Suprapubic skin (tissue), 4 donors: ENCODE data around the gene TBC1D22A. TPM values are rescaled to one million over a fixed set of nuclear protein-coding genes. Genes with fewer than 3 reads are reported as not detected.
A peak's percentile ranks its signal among the peaks of the same experiment; 100 is the strongest.

Experiments
- DNase-seq, 2 donors: peaks; one replicate each; pipeline ENCODE4 v3.0.0-alpha.2; 2019; ENCODE audit warnings: low spot score in 2 of 2
- H3K27ac ChIP-seq: fragments of 200-600 bp; sonication (generic); one replicate; pipeline ENCODE4 v1.5.1; 2019
- H3K27me3 ChIP-seq: fragments of 200-600 bp; sonication (generic); one replicate; pipeline ENCODE4 v1.5.1; 2019
- H3K36me3 ChIP-seq: fragments of 200-600 bp; sonication (generic); one replicate; pipeline ENCODE4 v1.5.1; 2019
- H3K4me1 ChIP-seq: fragments of 200-600 bp; sonication (generic); one replicate; pipeline ENCODE4 v1.5.1; 2019
- H3K4me3 ChIP-seq: fragments of 200-600 bp; sonication (generic); one replicate; pipeline ENCODE4 v1.5.1; 2019; ENCODE audit warnings: mild to moderate bottlenecking
- H3K9me3 ChIP-seq: fragments of 200-600 bp; sonication (generic); one replicate; pipeline ENCODE4 v1.5.1; 2019
- EP300 ChIP-seq: sonication (generic); formaldehyde crosslinking; IDR thresholded peaks from one replicate; pipeline ENCODE4 v1.6.1; 2017; ENCODE audit warnings: antibody characterized with exemption
- POLR2A ChIP-seq, 2 donors: fragments of 450-650 bp; IDR thresholded peaks; one replicate each; pipeline ENCODE4 v1.6.1; 2017; ENCODE audit warnings: antibody characterized with exemption in 2 of 2, mild to moderate bottlenecking in 2 of 2, moderate library complexity in 2 of 2
- POLR2AphosphoS5 ChIP-seq, 3 donors: sonication (generic); formaldehyde crosslinking; IDR thresholded peaks; one replicate each; pipeline ENCODE4 v1.6.1; 2017; ENCODE audit warnings: antibody characterized with exemption in 3 of 3
- WGBS: methylation state at CpG from one replicate; pipeline ENCODE4 v1.1.5; 2018; 5-methylcytosine and 5-hydroxymethylcytosine counted together
- total RNA-seq, 4 donors: library from RNA; depleted of rRNA; stranded (reverse); fragments of >200 nt; gene quantifications; one replicate each; pipeline ENCODE4 v1.1.0, GENCODE V29; 2016
- TF ChIP-seq, protein P1 (sequence below), 2 donors: fragments of 200-600 bp in 1 of 2; fragments of 450-650 bp in 1 of 2; sonication (generic) in 1 of 2; IDR thresholded peaks; one replicate each; pipeline ENCODE4 v1.5.1; 2016 to 2019; ENCODE audit warnings: antibody characterized with exemption in 2 of 2, mild to moderate bottlenecking in 1 of 2, moderate library complexity in 1 of 2

TBC1D22A gene
- total RNA-seq, 4 donors from 2014 or later: 24.8 to 43.2 (median 35.4) TPM

DNA sequence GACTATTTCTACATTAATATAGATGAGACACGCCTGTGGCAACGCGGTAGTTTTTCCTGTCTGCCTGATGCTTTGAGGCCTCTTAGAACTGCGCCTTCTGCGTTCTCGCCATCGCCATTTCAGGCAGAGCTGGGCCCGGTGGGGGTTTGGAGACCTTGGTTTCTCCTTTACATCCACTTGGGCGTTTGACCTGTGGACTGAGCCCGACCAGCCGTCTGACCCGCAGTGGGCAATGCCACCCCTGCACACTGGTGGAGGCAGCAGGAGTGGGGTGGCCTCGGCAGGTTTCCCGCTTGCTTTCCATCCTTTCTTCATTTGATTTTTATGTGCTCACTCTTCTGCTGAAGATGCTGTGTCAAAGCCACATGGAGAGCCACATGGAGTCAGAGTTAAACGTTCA, 130.4 kb downstream of the TBC1D22A start:
- DNase-seq: no peak
- Histone ChIP-seq H3K9me3 (no peaks in the 10 kb centered on the region), H3K4me3 (no peak overlapping the region), H3K36me3 (peaks cover 17% of the 10 kb centered on the region), H3K27ac (no peak overlapping the region), H3K4me1 (peaks cover 13% of the 10 kb centered on the region), H3K27me3 (no peaks in the 10 kb centered on the region)
- TF ChIP-seq POLR2A (IDR thresholded peaks at IDR 0.05): no peak
- TF ChIP-seq EP300: no peak
- WGBS: 87% methylated on average over 15 of the region's 15 CpGs

DNA sequence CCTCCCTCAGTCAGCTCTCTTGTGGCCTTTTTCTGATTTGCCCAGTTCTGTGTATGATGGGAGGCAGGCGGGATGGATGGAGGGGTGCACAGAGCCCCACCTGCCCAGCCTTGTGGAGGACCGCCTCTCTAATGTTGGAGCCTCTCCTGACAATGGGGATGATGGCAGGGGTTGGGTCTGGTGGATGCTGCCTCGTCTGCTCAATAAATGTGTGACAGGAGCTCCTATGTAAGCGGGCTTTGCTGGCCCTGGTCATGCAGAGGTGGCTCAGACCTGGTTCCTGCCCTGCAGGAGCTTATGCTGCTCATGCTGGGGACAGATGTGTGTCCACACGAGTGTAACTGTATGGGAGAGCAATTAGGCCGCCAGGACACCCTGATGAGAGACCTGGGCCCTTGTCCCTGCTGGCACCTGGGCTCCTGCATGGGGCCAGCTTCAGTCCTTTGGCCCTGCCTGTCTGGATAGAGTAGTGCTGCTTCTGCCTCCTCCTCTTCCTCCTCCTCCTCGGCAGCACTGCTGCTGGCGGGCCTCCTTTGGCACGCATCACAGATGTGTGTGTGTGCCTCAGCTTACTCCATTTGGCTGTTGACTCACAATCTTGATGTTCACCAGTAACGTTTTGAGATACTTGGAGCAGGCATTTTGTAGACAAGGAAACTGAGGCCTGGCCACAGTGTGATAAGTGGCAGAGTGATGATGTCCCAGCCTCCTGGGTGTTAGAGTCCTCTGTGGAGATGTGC, 131.0 kb downstream of the TBC1D22A start:
- no peak overlapping the region for H3K4me3 ChIP-seq
- H3K36me3 ChIP-seq: peaks cover 17% of the 10 kb centered on the region
- H3K9me3 ChIP-seq: no peaks in the 10 kb centered on the region
- 86% methylated on average over 3 of the region's 10 CpGs for WGBS
- DNase-seq: peak in 1 of 2 donors; percentile 36
- TF ChIP-seq, protein P1, sequence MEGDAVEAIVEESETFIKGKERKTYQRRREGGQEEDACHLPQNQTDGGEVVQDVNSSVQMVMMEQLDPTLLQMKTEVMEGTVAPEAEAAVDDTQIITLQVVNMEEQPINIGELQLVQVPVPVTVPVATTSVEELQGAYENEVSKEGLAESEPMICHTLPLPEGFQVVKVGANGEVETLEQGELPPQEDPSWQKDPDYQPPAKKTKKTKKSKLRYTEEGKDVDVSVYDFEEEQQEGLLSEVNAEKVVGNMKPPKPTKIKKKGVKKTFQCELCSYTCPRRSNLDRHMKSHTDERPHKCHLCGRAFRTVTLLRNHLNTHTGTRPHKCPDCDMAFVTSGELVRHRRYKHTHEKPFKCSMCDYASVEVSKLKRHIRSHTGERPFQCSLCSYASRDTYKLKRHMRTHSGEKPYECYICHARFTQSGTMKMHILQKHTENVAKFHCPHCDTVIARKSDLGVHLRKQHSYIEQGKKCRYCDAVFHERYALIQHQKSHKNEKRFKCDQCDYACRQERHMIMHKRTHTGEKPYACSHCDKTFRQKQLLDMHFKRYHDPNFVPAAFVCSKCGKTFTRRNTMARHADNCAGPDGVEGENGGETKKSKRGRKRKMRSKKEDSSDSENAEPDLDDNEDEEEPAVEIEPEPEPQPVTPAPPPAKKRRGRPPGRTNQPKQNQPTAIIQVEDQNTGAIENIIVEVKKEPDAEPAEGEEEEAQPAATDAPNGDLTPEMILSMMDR (IDR thresholded peaks at IDR 0.05): no peak
- TF ChIP-seq EP300: no peak
- no peak for TF ChIP-seq POLR2AphosphoS5 (IDR thresholded peaks at IDR 0.05)
- no peak for TF ChIP-seq POLR2A (IDR thresholded peaks at IDR 0.05)
- H3K27ac ChIP-seq: no peak overlapping the region
- peaks cover 13% of the 10 kb centered on the region for H3K4me1 ChIP-seq
- no peaks in the 10 kb centered on the region for H3K27me3 ChIP-seq

GRCh38 chr22:46894081-46894671, 131.7 kb downstream of the TBC1D22A start:
- H3K4me1 ChIP-seq: peaks cover 13% of the 10 kb centered on the region
- no peaks in the 10 kb centered on the region for H3K27me3 ChIP-seq
- DNase-seq: peak in 1 of 2 donors; percentile 52
- H3K9me3 ChIP-seq: no peaks in the 10 kb centered on the region
- H3K27ac ChIP-seq: peak overlapping the region; percentile 43
- WGBS: 69% methylated on average over 12 of the region's 12 CpGs
- H3K4me3 ChIP-seq: no peak overlapping the region
- H3K36me3 ChIP-seq: peaks cover 17% of the 10 kb centered on the region
- TF ChIP-seq EP300: no peak
- TF ChIP-seq, protein P1 (IDR thresholded peaks at IDR 0.05): no peak

GRCh38 chr22:46894851-46895640, 132.6 kb downstream of the TBC1D22A start:
- Histone ChIP-seq H3K27me3 (no peaks in the 10 kb centered on the region), H3K36me3 (peaks cover 17% of the 10 kb centered on the region), H3K4me1 (peaks cover 13% of the 10 kb centered on the region), H3K27ac (peak overlapping the region; percentile 43), H3K9me3 (no peaks in the 10 kb centered on the region), H3K4me3 (no peak overlapping the region)
- TF ChIP-seq, protein P1 (IDR thresholded peaks at IDR 0.05): no peak
- TF ChIP-seq POLR2AphosphoS5 (IDR thresholded peaks at IDR 0.05) (no peak), POLR2A (IDR thresholded peaks at IDR 0.05) (no peak), EP300 (no peak)
- WGBS: 94% methylated on average over 15 of the region's 15 CpGs
- no peak for DNase-seq

GRCh38 chr22:46895753-46896152, 133.3 kb downstream of the TBC1D22A start:
- Histone ChIP-seq H3K4me3 (no peak overlapping the region), H3K4me1 (peaks cover 13% of the 10 kb centered on the region), H3K36me3 (peaks cover 17% of the 10 kb centered on the region), H3K27me3 (no peaks in the 10 kb centered on the region), H3K27ac (no peak overlapping the region), H3K9me3 (no peaks in the 10 kb centered on the region)
- no peak for DNase-seq
- 84% methylated on average over 11 of the region's 11 CpGs for WGBS
- TF ChIP-seq, protein P1 (IDR thresholded peaks at IDR 0.05): no peak
- no peak for TF ChIP-seq POLR2A (IDR thresholded peaks at IDR 0.05)
- TF ChIP-seq POLR2AphosphoS5 (IDR thresholded peaks at IDR 0.05): no peak
